DOHH2 (cell line): ENCODE measurements around the gene ZSCAN10.

Experiments
- EZH2phosphoT487 ChIP-seq: fragments of 200-600 bp; sonication (generic); IDR thresholded peaks from 2 replicates; pipeline ENCODE4 v1.6.1; 2017; ENCODE audit warnings: borderline replicate concordance, mild to moderate bottlenecking, antibody characterized with exemption, low read length, moderate library complexity, mixed read lengths
- TF ChIP-seq, protein P1 (sequence below): fragments of 200-600 bp; sonication (generic); IDR thresholded peaks from one replicate; pipeline ENCODE4 v1.5.1; 2014; ENCODE audit warnings: antibody characterized with exemption, mild to moderate bottlenecking, low read depth, low read length; ENCODE audit not compliant: poor library complexity, severe bottlenecking

DNA sequence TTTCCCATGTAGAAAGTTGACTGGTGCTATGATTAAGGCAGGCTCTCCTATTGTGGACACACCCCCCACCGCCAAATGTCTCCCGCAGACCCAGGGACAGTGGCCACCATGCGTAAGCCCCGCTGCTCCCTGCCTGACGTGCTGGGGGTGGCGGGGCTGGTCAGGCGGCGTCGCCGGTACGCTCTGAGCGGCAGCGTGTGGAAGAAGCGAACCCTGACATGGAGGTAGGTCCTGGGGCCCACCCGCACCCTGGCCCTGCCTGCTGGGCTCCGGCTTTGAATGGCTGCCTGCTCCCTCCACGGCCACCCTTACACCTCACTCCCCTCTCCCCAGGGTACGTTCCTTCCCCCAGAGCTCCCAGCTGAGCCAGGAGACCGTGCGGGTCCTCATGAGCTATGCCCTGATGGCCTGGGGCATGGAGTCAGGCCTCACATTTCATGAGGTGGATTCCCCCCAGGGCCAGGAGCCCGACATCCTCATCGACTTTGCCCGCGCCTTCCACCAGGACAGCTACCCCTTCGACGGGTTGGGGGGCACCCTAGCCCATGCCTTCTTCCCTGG, 49.1 kb downstream of the ZSCAN10 start:
- TF ChIP-seq, protein P1, sequence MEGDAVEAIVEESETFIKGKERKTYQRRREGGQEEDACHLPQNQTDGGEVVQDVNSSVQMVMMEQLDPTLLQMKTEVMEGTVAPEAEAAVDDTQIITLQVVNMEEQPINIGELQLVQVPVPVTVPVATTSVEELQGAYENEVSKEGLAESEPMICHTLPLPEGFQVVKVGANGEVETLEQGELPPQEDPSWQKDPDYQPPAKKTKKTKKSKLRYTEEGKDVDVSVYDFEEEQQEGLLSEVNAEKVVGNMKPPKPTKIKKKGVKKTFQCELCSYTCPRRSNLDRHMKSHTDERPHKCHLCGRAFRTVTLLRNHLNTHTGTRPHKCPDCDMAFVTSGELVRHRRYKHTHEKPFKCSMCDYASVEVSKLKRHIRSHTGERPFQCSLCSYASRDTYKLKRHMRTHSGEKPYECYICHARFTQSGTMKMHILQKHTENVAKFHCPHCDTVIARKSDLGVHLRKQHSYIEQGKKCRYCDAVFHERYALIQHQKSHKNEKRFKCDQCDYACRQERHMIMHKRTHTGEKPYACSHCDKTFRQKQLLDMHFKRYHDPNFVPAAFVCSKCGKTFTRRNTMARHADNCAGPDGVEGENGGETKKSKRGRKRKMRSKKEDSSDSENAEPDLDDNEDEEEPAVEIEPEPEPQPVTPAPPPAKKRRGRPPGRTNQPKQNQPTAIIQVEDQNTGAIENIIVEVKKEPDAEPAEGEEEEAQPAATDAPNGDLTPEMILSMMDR: no peak
- TF ChIP-seq EZH2phosphoT487: no peak
